GM23338 (cell line): Measurements from ENCODE around the gene RNU5B-1. TPM values are rescaled to one million over a fixed set of nuclear protein-coding genes. Genes with fewer than 3 reads are reported as not detected.

Experiments used
- ATAC-seq: fragments of 200-7000 bp; cut with Tn5 transposase; 3 replicates; pipeline ENCODE4 v1.9.1; 2020
- DNase-seq: peaks from one replicate; pipeline ENCODE4 v3.0.0-alpha.2; 2015; ENCODE audit warnings: low spot score
- H2AFZ ChIP-seq: fragments of 200-600 bp; sonication (generic); 2 replicates; pipeline ENCODE4 v1.8.0; 2016; ENCODE audit warnings: antibody characterized with exemption, mild to moderate bottlenecking, moderate library complexity
- H3F3A ChIP-seq: fragments of 200-600 bp; sonication (generic); replicated peaks from 2 replicates; pipeline ENCODE4 v1.8.0; 2017; ENCODE audit warnings: antibody characterized with exemption, mixed run types, low read depth
- H3K27ac ChIP-seq: fragments of 200-600 bp; sonication (generic); 2 replicates; pipeline ENCODE4 v1.6.1; 2016; ENCODE audit warnings: low read depth
- H3K27me3 ChIP-seq: fragments of 200-600 bp; sonication (generic); 2 replicates; pipeline ENCODE4 v1.8.0; 2016; ENCODE audit warnings: mild to moderate bottlenecking, mixed run types, moderate library complexity; ENCODE audit not compliant: insufficient read depth
- H3K36me3 ChIP-seq: fragments of 200-600 bp; sonication (generic); 2 replicates; pipeline ENCODE4 v1.8.0; 2016; ENCODE audit warnings: mild to moderate bottlenecking; ENCODE audit not compliant: insufficient read depth
- H3K4me1 ChIP-seq: fragments of 200-600 bp; sonication (generic); 2 replicates; pipeline ENCODE4 v1.8.0; 2016; ENCODE audit warnings: mild to moderate bottlenecking, moderate library complexity; ENCODE audit not compliant: insufficient read depth
- H3K4me2 ChIP-seq: fragments of 200-600 bp; sonication (generic); 2 replicates; pipeline ENCODE4 v1.7.1; 2017; ENCODE audit warnings: mixed run types
- H3K4me3 ChIP-seq: fragments of 200-600 bp; sonication (generic); 2 replicates; pipeline ENCODE4 v1.6.1; 2016; ENCODE audit warnings: mixed run types
- H3K79me2 ChIP-seq: fragments of 200-600 bp; sonication (generic); replicated peaks from 2 replicates; pipeline ENCODE4 v1.8.0; 2017; ENCODE audit warnings: mild to moderate bottlenecking; ENCODE audit not compliant: insufficient read depth
- H3K9me2 ChIP-seq: fragments of 200-600 bp; sonication (generic); 2 replicates; pipeline ENCODE4 v1.8.0; 2017; ENCODE audit not compliant: insufficient read depth
- H4K20me1 ChIP-seq: fragments of 200-600 bp; sonication (generic); replicated peaks from 2 replicates; pipeline ENCODE4 v1.8.0; 2017; ENCODE audit warnings: mild to moderate bottlenecking; ENCODE audit not compliant: insufficient read depth
- H3K27ac Mint-ChIP-seq: 2 replicates; pipeline ENCODE4 v1.8.0; 2020; ENCODE audit warnings: inconsistent platforms, mild to moderate bottlenecking, moderate library complexity, mixed read lengths
- H3K27me3 Mint-ChIP-seq: 3 replicates; pipeline ENCODE4 v1.8.0; 2022; ENCODE audit warnings: low read depth, mild to moderate bottlenecking, moderate library complexity, mixed read lengths, inconsistent platforms; ENCODE audit not compliant: insufficient read depth, poor library complexity
- H3K36me3 Mint-ChIP-seq: 3 replicates; pipeline ENCODE4 v1.8.0; 2021; ENCODE audit warnings: low read depth, mild to moderate bottlenecking, inconsistent platforms, moderate library complexity, mixed read lengths
- H3K4me1 Mint-ChIP-seq: 3 replicates; pipeline ENCODE4 v1.8.0; 2020; ENCODE audit warnings: mild to moderate bottlenecking, inconsistent platforms, mixed read lengths
- H3K4me3 Mint-ChIP-seq: 3 replicates; pipeline ENCODE4 v1.8.0; 2021; ENCODE audit warnings: moderate library complexity, mild to moderate bottlenecking, inconsistent platforms, mixed read lengths
- H3K9me3 Mint-ChIP-seq: 3 replicates; pipeline ENCODE4 v1.8.0; 2020; ENCODE audit warnings: moderate library complexity, mild to moderate bottlenecking, inconsistent platforms, mixed read lengths
- ETS1 ChIP-seq: IDR thresholded peaks from 2 replicates; pipeline ENCODE4 v1.6.1; 2016; ENCODE audit warnings: antibody characterized with exemption
- EZH2 ChIP-seq: fragments of 200-600 bp; sonication (generic); IDR thresholded peaks from one replicate; pipeline ENCODE4 v1.8.0; 2017; ENCODE audit warnings: antibody characterized with exemption, mild to moderate bottlenecking, low read depth; ENCODE audit not compliant: unreplicated experiment
- EZH2phosphoT487 ChIP-seq: fragments of 200-600 bp; sonication (generic); IDR thresholded peaks from one replicate; pipeline ENCODE4 v1.8.1; 2018; ENCODE audit warnings: antibody characterized with exemption; ENCODE audit not compliant: unreplicated experiment
- NANOG ChIP-seq: IDR thresholded peaks from 2 replicates; pipeline ENCODE4 v1.6.1; 2016; ENCODE audit warnings: antibody characterized with exemption, borderline replicate concordance
- POLR2AphosphoS5 ChIP-seq: IDR thresholded peaks from 2 replicates; pipeline ENCODE4 v1.6.1; 2016; ENCODE audit warnings: antibody characterized with exemption, low read depth
- STAT1 ChIP-seq: IDR thresholded peaks from one replicate; pipeline ENCODE4 v1.6.1; 2016; ENCODE audit warnings: antibody characterized with exemption; ENCODE audit not compliant: unreplicated experiment
- ZNF462 ChIP-seq: fragments of 250-450 bp; sonication (Bioruptor Pico); IDR thresholded peaks from 2 replicates; pipeline ENCODE4 v1.5.0; 2020; ENCODE audit warnings: mild to moderate bottlenecking, moderate library complexity
- polyA plus RNA-seq: library from polyadenylated mRNA; unstranded; fragments of >200 nt; fragmentation: Nextera tagmentation; extraction: Ambion mirVana; gene quantifications from 2 replicates; pipeline ENCODE4 v1.2.1, GENCODE V29; 2016
- total RNA-seq: library from RNA; depleted of rRNA; stranded (reverse); fragments of >200 nt; shearing (Covaris generic); gene quantifications from 2 replicates; pipeline ENCODE4 v1.2.3, GENCODE V29; 2014

The RNU5B-1 gene
- total and polyA plus RNA-seq, 2 experiments from 2014 or later = not detected

GRCh38 chr15:65258375-65259262 is 45.9 kb upstream of the RNU5B-1 start (continued):
- TF ChIP-seq ZNF462 = no peak
- no peak for TF ChIP-seq POLR2AphosphoS5

- no peak for DNase-seq
- ATAC-seq = no peak
- Histone ChIP-seq H3K27ac (no peak overlapping the region), H3K27me3 (no peaks in the 10 kb centered on the region), H3K4me2 (no peak overlapping the region), H3K4me1 (no peaks in the 10 kb centered on the region; the same call in 1 of the 2 replicates), H3K4me3 (no peak overlapping the region), H3K9me2 (0 out of 2 replicates have a peak, but pooled peaks cover 4% of the 10 kb centered on the region), H2AFZ (no peak overlapping the region), H4K20me1 (no peaks in the 10 kb centered on the region), H3K79me2 (no peaks in the 10 kb centered on the region), H3K36me3 (no peaks in the 10 kb centered on the region), H3F3A (no peaks in the 10 kb centered on the region)
- Mint-ChIP-seq H3K9me3 (no peaks in the 10 kb centered on the region), H3K4me1 (no peaks in the 10 kb centered on the region), H3K27ac (no peak overlapping the region), H3K27me3 (no peaks in the 10 kb centered on the region), H3K4me3 (no peak overlapping the region), H3K36me3 (no peaks in the 10 kb centered on the region; the same call in 2 of the 3 replicates)
- TF ChIP-seq STAT1 (no peak), EZH2 (no peak), NANOG (no peak), ETS1 (no peak), EZH2phosphoT487 (no peak), ZNF462 (no peak)
Measured at GRCh38 chr15:65259367-65259797, 45.1 kb upstream of the RNU5B-1 start.
